H1 (cell line): ENCODE measurements around the gene JDP2.

Experiments used
- CTCF ChIP-seq, 3 experiments: IDR thresholded peaks; 1 replicate in 2 of 3; 2 replicates in 1 of 3; pipeline versions ENCODE4 v1.5.1 to v1.6.1; 2011; ENCODE audit warnings: low read length in 3 of 3, mild to moderate bottlenecking in 3 of 3, inconsistent platforms in 2 of 3, low read depth in 1 of 3, moderate library complexity in 1 of 3; ENCODE audit not compliant: insufficient read depth in 1 of 3; ENCODE audit errors: control extremely low read depth in 1 of 3
- EZH2 ChIP-seq: fragments of 200-600 bp; sonication (generic); IDR thresholded peaks from 2 replicates; pipeline ENCODE4 v1.7.1; 2012; ENCODE audit warnings: low read depth, mild to moderate bottlenecking, moderate library complexity, low read length, inconsistent platforms; ENCODE audit not compliant: severe bottlenecking
- NRF1 ChIP-seq: IDR thresholded peaks from 2 replicates; pipeline ENCODE4 v1.6.1; 2011; ENCODE audit warnings: mild to moderate bottlenecking, low read depth, low read length, improper control_type of control experiment
- ZNF274 ChIP-seq: IDR thresholded peaks from 2 replicates; pipeline ENCODE4 v1.7.0; 2012; ENCODE audit warnings: low read length, borderline replicate concordance; ENCODE audit errors: extremely low read depth

DNA sequence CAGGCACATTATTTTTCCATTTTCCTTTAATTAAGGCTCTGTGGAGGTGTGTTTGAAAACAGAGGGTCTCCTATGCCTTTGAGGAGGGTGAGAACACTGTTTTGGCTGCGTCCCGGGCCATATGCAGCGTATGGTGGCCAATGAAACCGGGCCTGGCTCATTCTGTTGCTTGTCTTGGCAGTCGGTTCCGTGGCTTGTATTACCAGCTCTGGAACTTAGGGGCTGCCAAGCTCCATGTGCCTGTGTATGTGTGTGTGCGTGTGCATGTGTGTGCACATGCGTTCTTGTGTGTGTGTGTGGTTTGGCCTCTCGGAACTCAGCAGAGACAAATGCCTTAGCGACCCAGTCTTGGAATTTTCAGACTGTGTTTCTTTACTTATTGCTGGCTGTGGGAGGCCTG, 2.7 kb downstream of the JDP2 start:
- no peak for TF ChIP-seq NRF1
- TF ChIP-seq CTCF (IDR thresholded peaks at IDR 0.05; ENCODE audit: control extremely low read depth in 1 of 3, insufficient read depth in 1 of 3, low read depth in 1 of 3, low read length in 3 of 3), result no peak
- no peak for TF ChIP-seq ZNF274
- TF ChIP-seq EZH2, result no peak
